Nephron (organoid): Measurements from ENCODE around the gene SLC9A4.

Experiments used
- H3K27ac Mint-ChIP-seq, 3 experiments: 2 replicates each; pipeline ENCODE4 v1.8.0; 2020; ENCODE audit warnings: mixed read lengths in 3 of 3, mild to moderate bottlenecking in 2 of 3, moderate library complexity in 1 of 3
- H3K27me3 Mint-ChIP-seq: 2 replicates; pipeline ENCODE4 v1.8.0; 2021; ENCODE audit warnings: low read depth, mild to moderate bottlenecking, moderate library complexity, mixed read lengths
- H3K36me3 Mint-ChIP-seq: 2 replicates; pipeline ENCODE4 v1.8.0; 2020; ENCODE audit warnings: low read depth, mixed read lengths
- H3K4me1 Mint-ChIP-seq: 2 replicates; pipeline ENCODE4 v1.8.0; 2020; ENCODE audit warnings: mixed read lengths
- H3K4me3 Mint-ChIP-seq, 3 experiments: 2 replicates each; pipeline ENCODE4 v1.8.0; 2020; ENCODE audit warnings: mild to moderate bottlenecking in 3 of 3, mixed read lengths in 3 of 3, moderate library complexity in 2 of 3
- H3K9me3 Mint-ChIP-seq: 2 replicates; pipeline ENCODE4 v1.8.0; 2020; ENCODE audit warnings: mixed read lengths
- TF ChIP-seq, protein P1 (sequence below), 3 experiments: fragments of 200-600 bp; sonication (generic); IDR thresholded peaks; one replicate each; pipeline ENCODE4 v1.5.0; 2021; ENCODE audit warnings: antibody characterized with exemption in 3 of 3; ENCODE audit not compliant: unreplicated experiment in 3 of 3

Gene SLC9A4

DNA sequence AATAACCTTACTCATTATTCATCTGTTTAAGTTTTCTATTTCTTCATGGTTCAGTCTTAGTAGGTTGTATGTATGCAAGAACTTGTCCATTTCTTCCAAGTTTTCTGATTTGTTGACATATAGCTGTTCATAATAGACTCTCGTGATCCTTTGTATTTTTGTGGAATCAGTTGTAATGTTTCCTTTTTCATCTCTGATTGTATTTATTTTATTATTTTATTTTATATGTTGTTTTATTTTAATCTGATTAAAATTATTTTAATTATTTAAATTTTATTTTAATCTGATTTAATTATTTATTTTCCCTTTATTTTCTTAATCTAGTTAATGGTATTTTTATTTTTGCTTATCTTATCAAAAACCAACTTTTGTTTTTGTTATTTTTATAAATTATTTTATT is 102.9 kb downstream of the SLC9A4 start:
- H3K4me3 Mint-ChIP-seq: no peak overlapping the region
- TF ChIP-seq, protein P1, sequence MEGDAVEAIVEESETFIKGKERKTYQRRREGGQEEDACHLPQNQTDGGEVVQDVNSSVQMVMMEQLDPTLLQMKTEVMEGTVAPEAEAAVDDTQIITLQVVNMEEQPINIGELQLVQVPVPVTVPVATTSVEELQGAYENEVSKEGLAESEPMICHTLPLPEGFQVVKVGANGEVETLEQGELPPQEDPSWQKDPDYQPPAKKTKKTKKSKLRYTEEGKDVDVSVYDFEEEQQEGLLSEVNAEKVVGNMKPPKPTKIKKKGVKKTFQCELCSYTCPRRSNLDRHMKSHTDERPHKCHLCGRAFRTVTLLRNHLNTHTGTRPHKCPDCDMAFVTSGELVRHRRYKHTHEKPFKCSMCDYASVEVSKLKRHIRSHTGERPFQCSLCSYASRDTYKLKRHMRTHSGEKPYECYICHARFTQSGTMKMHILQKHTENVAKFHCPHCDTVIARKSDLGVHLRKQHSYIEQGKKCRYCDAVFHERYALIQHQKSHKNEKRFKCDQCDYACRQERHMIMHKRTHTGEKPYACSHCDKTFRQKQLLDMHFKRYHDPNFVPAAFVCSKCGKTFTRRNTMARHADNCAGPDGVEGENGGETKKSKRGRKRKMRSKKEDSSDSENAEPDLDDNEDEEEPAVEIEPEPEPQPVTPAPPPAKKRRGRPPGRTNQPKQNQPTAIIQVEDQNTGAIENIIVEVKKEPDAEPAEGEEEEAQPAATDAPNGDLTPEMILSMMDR (IDR thresholded peaks at IDR 0.05; ENCODE audit: unreplicated experiment in 3 of 3): no peak
- H3K9me3 Mint-ChIP-seq: peaks cover 23% of the 10 kb centered on the region
- no peaks in the 10 kb centered on the region for H3K4me1 Mint-ChIP-seq
- no peak overlapping the region for H3K27ac Mint-ChIP-seq
- H3K36me3 Mint-ChIP-seq: no peaks in the 10 kb centered on the region
- no peaks in the 10 kb centered on the region for H3K27me3 Mint-ChIP-seq

DNA sequence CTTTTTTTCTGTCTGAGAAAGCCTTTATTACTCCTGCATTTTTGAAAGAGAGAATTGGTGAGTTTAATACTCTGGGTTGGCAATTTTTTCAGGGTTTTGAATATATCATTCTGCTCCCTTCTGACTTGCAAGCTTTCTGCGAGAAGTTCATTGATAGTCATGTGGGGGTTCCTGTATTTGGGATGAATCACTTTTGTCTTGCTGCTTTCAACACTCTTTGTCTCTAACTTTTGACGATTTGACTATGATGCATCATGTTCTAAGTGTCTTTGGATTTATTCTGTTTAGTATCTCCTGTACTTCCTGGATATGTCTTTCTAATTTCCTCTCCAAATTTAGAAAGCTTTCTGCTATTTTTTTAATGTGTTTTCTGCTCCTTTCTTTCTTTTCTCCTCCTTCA is 105.3 kb downstream of the SLC9A4 start:
- no peak overlapping the region for H3K4me3 Mint-ChIP-seq
- H3K4me1 Mint-ChIP-seq: no peaks in the 10 kb centered on the region
- no peak overlapping the region for H3K27ac Mint-ChIP-seq
- H3K36me3 Mint-ChIP-seq: no peaks in the 10 kb centered on the region
- TF ChIP-seq, protein P1 (IDR thresholded peaks at IDR 0.05; ENCODE audit: unreplicated experiment in 3 of 3): no peak
- no peaks in the 10 kb centered on the region for H3K27me3 Mint-ChIP-seq
- H3K9me3 Mint-ChIP-seq: peaks cover 23% of the 10 kb centered on the region

DNA sequence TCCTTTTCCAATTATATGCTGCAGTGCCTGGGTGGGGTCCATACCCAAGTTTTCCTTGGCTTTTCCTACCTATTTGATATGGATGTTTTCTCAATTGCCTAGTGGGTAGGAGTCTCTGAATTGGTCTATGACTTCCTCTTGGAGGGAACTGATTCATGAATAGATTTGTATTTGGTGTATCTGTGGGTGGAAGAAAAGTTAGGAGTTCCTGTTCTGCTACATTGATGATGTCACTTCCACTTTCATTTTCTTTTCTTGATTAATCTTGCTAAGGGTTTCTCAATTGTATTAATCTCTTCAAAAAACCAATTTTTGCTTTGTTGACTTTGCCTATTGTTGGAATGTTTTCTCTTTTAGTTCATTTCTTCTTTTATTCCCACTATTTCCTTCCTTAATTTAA is 108.9 kb downstream of the SLC9A4 start:
- no peak overlapping the region for H3K27ac Mint-ChIP-seq
- no peaks in the 10 kb centered on the region for H3K36me3 Mint-ChIP-seq
- no peaks in the 10 kb centered on the region for H3K4me1 Mint-ChIP-seq
- peaks cover 15% of the 10 kb centered on the region for H3K9me3 Mint-ChIP-seq
- H3K27me3 Mint-ChIP-seq: no peaks in the 10 kb centered on the region
- H3K4me3 Mint-ChIP-seq: no peak overlapping the region
- TF ChIP-seq, protein P1 (IDR thresholded peaks at IDR 0.05; ENCODE audit: unreplicated experiment in 3 of 3): no peak

DNA sequence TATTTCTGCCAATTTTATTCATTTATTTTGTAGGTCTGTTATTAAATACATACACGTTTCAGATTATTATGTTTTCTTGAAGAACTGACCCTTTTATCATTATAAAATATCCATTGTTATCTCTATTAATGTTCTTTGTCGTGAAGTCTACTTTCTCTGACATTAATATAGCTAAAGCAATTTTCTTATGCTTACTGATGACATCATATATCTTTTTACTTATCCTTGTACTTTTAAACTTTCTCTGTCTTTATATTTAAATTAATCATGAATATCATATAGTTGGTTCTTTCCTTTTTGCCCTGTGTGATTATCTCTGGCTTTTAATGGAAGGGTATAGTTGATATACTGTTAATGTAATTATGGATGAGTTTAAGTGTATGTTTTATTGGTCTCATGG is 109.8 kb downstream of the SLC9A4 start:
- Mint-ChIP-seq H3K9me3 (peaks cover 15% of the 10 kb centered on the region), H3K27ac (no peak overlapping the region), H3K4me3 (no peak overlapping the region), H3K4me1 (no peaks in the 10 kb centered on the region), H3K27me3 (no peaks in the 10 kb centered on the region), H3K36me3 (no peaks in the 10 kb centered on the region)
- TF ChIP-seq, protein P1 (IDR thresholded peaks at IDR 0.05; ENCODE audit: unreplicated experiment in 3 of 3): no peak
